Gastroesophageal sphincter (tissue), 4 donors: ENCODE measurements around the gene SLC35F4. TPM values are rescaled to one million over a fixed set of nuclear protein-coding genes. Genes with fewer than 3 reads are reported as not detected.

Source experiments
- ATAC-seq: fragments of 150-250 bp; one replicate; pipeline ENCODE4 v1.9.1; 2016; ENCODE audit warnings: mild to moderate bottlenecking, moderate library complexity
- H3K27ac ChIP-seq, 4 donors: fragments of 200-600 bp; sonication (generic) in 3 of 4; 1 replicate in 3 of 4; 2 replicates in 1 of 4; pipeline ENCODE4 v1.5.1; 2016 to 2019
- H3K27me3 ChIP-seq: fragments of 200-600 bp; sonication (generic); one replicate; pipeline ENCODE4 v1.5.1; 2019
- H3K36me3 ChIP-seq, 2 donors: fragments of 200-600 bp; sonication (generic); one replicate each; pipeline ENCODE4 v1.5.1; 2019; ENCODE audit warnings: control low read depth in 1 of 2
- H3K4me1 ChIP-seq, 3 donors: fragments of 200-600 bp; sonication (generic); 1 replicate in 2 of 3; 2 replicates in 1 of 3; pipeline ENCODE4 v1.5.1; 2016 to 2019; ENCODE audit warnings: control low read depth in 2 of 3
- H3K4me3 ChIP-seq, 2 donors: fragments of 200-600 bp; sonication (generic); one replicate each; pipeline ENCODE4 v1.5.1; 2019; ENCODE audit warnings: mild to moderate bottlenecking in 1 of 2, moderate library complexity in 1 of 2
- H3K9me3 ChIP-seq, 3 donors: fragments of 200-600 bp; sonication (generic); one replicate each; pipeline ENCODE4 v1.5.1; 2017 to 2019; ENCODE audit warnings: control low read depth in 2 of 3
- CTCF ChIP-seq, 4 experiments: fragments of 200-600 bp in 2 of 4; fragments of 450-650 bp in 2 of 4; sonication (generic) in 1 of 4; IDR thresholded peaks; one replicate each; pipeline ENCODE4 v1.5.1; 2017 to 2019; ENCODE audit warnings: antibody characterized with exemption in 4 of 4, mild to moderate bottlenecking in 2 of 4, moderate library complexity in 2 of 4
- EP300 ChIP-seq: sonication (generic); formaldehyde crosslinking; IDR thresholded peaks from one replicate; pipeline ENCODE4 v1.6.1; 2017; ENCODE audit warnings: antibody characterized with exemption, mild to moderate bottlenecking
- POLR2A ChIP-seq, 2 donors: fragments of 450-650 bp; IDR thresholded peaks; one replicate each; pipeline ENCODE4 v1.6.1; 2017; ENCODE audit warnings: antibody characterized with exemption in 2 of 2, mild to moderate bottlenecking in 2 of 2, moderate library complexity in 1 of 2
- POLR2AphosphoS5 ChIP-seq: sonication (generic); formaldehyde crosslinking; IDR thresholded peaks from one replicate; pipeline ENCODE4 v1.6.1; 2017; ENCODE audit warnings: antibody characterized with exemption
- WGBS, 2 donors: methylation state at CpG; one replicate each; pipeline ENCODE4 v1.1.5; 2018; ENCODE audit warnings: low coverage in 1 of 2; 5-methylcytosine and 5-hydroxymethylcytosine counted together
- total RNA-seq, 4 donors: library from RNA; depleted of rRNA; stranded (reverse); fragments of >200 nt; gene quantifications; one replicate each; pipeline ENCODE4 v1.1.0, GENCODE V29; 2016

The SLC35F4 gene
- total RNA-seq, 4 donors from 2014 or later: not detected

- TF ChIP-seq POLR2A (IDR thresholded peaks at IDR 0.05): no peak
- H3K36me3 ChIP-seq: no peaks in the 10 kb centered on the region
- WGBS, 2 donors: 36 to 75% methylated on average over 1 to 2 of the region's 2 CpGs
- ATAC-seq: no peak
- no peaks in the 10 kb centered on the region for H3K27me3 ChIP-seq
- H3K9me3 ChIP-seq: no peaks in the 10 kb centered on the region
- H3K4me1 ChIP-seq: no peaks in the 10 kb centered on the region
- H3K27ac ChIP-seq: no peak overlapping the region
- no peak overlapping the region for H3K4me3 ChIP-seq
Measured at GRCh38 chr14:57739516-57739915, 126.4 kb downstream of the SLC35F4 start.

DNA sequence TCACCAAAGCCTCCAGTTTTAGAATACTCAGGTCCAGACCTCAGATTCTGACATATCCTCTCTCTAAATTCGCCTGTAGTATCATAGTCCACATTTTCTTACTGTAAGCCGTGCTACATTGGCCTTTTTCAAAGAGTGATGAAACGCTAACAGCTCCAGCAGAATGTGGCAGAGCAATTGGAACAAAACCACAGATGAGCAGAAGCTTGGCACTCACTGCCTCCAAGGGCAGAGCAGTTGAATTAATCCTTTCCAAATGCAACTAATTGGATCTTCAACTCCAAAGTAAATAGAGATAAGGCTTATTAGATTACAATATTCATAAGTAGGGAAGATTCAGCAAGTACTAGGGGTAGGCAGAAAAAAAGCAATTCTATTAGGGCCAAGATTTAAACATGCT is 128.3 kb downstream of the SLC35F4 start:
- H3K36me3 ChIP-seq: no peaks in the 10 kb centered on the region
- H3K4me3 ChIP-seq: no peak overlapping the region
- peaks cover 0 to 13% (median 0%) of the 10 kb centered on the region in 3 donors for H3K4me1 ChIP-seq
- H3K27ac ChIP-seq: no peak overlapping the region
- H3K9me3 ChIP-seq: no peaks in the 10 kb centered on the region
- no peaks in the 10 kb centered on the region for H3K27me3 ChIP-seq
- TF ChIP-seq CTCF (IDR thresholded peaks at IDR 0.05): no peak
- no peak for TF ChIP-seq POLR2A (IDR thresholded peaks at IDR 0.05)
- no peak for TF ChIP-seq POLR2AphosphoS5
- no peak for TF ChIP-seq EP300
- 75 to 86% methylated on average over 1 to 3 of the region's 3 CpGs for WGBS, 2 donors
- no peak for ATAC-seq

DNA sequence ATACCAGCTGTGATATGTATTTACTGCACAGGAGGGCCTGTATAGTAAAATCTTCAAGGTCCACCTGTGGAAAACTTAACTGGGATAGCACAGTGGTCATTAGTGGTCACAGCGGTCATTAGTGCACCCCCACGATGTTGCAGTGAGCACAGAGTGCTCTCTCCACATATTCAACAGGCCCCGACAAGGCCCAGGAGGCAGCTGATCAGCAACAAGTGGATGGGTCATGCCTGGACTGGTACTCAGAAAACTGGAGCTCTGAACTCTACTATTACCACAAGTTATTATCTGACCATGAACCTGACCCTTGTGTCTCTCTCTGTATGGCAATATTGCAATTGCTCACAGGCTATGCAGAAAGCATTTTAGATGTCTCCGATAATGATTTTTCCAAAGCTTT is 129.5 kb downstream of the SLC35F4 start:
- WGBS, 2 donors: 84 to 88% methylated on average over 3 to 4 of the region's 4 CpGs

DNA sequence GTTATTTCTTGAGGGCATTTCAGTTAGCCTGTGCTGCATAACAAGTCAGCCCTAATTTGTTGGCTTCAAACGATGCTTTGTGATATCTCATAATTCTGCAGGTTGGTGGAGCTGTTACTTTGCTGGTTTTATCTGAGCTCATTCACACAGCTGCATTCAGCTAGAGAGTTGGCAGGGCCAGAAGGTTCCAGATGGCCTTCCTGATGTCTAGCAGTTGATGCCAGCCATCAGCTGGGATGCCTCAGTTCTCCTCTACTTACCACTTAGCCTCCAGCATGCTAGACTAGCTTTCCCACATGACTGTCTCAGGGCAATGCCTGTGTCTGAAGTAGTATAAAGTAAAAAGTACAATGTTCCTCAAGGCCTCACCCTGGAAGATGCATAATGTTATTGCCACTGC is 130.6 kb downstream of the SLC35F4 start:
- Histone ChIP-seq H3K4me3 (no peak overlapping the region), H3K27me3 (no peaks in the 10 kb centered on the region), H3K27ac (no peak overlapping the region), H3K4me1 (peaks cover 0 to 20% (median 0%) of the 10 kb centered on the region in 3 donors), H3K36me3 (no peaks in the 10 kb centered on the region), H3K9me3 (no peaks in the 10 kb centered on the region)
- WGBS, 2 donors: 75 to 80% methylated on average over 1 of the region's 1 CpG
- ATAC-seq: no peak
- TF ChIP-seq POLR2A (IDR thresholded peaks at IDR 0.05): no peak
- TF ChIP-seq CTCF (IDR thresholded peaks at IDR 0.05): no peak
- no peak for TF ChIP-seq EP300
- TF ChIP-seq POLR2AphosphoS5: no peak

More for the DNA sequence above, 129.5 kb downstream of the SLC35F4 start:
- Histone ChIP-seq H3K9me3 (no peaks in the 10 kb centered on the region), H3K27me3 (no peaks in the 10 kb centered on the region), H3K36me3 (no peaks in the 10 kb centered on the region), H3K27ac (no peak overlapping the region), H3K4me1 (peaks cover 0 to 20% (median 0%) of the 10 kb centered on the region in 3 donors), H3K4me3 (no peak overlapping the region)
- TF ChIP-seq EP300: no peak
- TF ChIP-seq CTCF (IDR thresholded peaks at IDR 0.05): no peak
- no peak for TF ChIP-seq POLR2AphosphoS5
- no peak for TF ChIP-seq POLR2A (IDR thresholded peaks at IDR 0.05)
- ATAC-seq: no peak

GRCh38 chr14:57732463-57733285 is 133.2 kb downstream of the SLC35F4 start:
- peaks cover 0 to 20% (median 0%) of the 10 kb centered on the region in 3 donors for H3K4me1 ChIP-seq
- WGBS, 2 donors: 6 to 16% methylated on average over 3 of the region's 3 CpGs

More at GRCh38 chr14:57732463-57733285, 133.2 kb downstream of the SLC35F4 start:
- Histone ChIP-seq H3K9me3 (no peaks in the 10 kb centered on the region), H3K27ac (no peak overlapping the region), H3K36me3 (no peaks in the 10 kb centered on the region), H3K4me3 (no peak overlapping the region), H3K27me3 (no peaks in the 10 kb centered on the region)
- ATAC-seq: no peak
- no peak for TF ChIP-seq POLR2A (IDR thresholded peaks at IDR 0.05)
- no peak for TF ChIP-seq CTCF (IDR thresholded peaks at IDR 0.05)
- no peak for TF ChIP-seq EP300
- no peak for TF ChIP-seq POLR2AphosphoS5
